ENCODE measurements around the gene ACTR1B.
"Not testable (repeated sequence)": the region's sequence is repeated elsewhere in the genome, so short reads cannot be mapped to it uniquely, and the experiment has no call there.

Gene ACTR1B

GRCh38 chr2:97615746-97616145 lies 48.1 kb downstream of the ACTR1B start:
- DNase-seq (ENCODE audit: low read depth) = not testable (repeated sequence)

DNA sequence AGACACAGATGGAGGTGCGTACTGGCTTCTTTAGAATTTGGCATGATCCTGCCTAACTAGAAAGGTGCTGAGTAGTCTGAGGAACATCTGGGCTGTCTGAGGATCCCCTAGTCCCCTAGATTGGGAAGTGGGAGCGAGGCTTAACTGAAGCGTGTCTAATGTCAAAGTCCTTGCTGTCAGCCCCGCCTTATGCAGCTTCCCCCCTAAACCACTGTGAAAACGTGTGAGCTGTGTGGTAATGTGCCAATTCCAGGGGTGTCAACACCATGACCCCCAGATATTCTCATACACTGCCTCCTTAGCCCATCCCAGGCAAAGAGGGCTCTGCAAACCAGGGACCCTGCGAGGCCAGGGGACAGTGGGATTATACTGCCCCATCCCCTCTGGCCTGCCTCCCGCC lies 51.9 kb downstream of the ACTR1B start:
- DNase-seq (ENCODE audit: low read depth) = not testable (repeated sequence)

DNA sequence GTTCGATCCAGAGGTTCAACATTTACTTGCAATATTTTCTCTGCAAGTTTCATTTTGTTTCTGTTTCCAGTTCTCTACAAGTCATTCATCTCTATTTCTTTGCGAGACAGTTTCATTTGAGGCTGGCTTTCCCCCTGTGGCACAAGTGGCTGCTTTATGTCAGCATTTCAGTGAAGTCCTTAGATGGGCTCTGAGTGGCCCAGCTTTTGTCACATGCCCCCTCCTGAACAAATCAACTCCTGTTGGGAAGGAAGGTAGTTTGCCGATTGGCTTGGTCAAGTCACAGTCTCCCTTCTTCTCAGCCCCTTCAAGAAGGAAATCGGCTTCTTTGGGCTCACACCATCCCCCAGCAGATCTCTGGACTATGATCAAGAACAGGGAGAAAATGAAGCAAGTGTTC lies 55.1 kb downstream of the ACTR1B start:
- not testable (repeated sequence) for DNase-seq (ENCODE audit: low read depth)

Measured in stimulated activated CD4-positive, alpha-beta T cell treated with anti-CD3 and anti-CD28 coated beads, Interleukin-2, amount 100 ng/mL, for 4 hours (primary cell).